ENCODE measurements around the gene TDRD7.
A peak's percentile ranks its signal among the peaks of the same experiment; 100 is the strongest.
"Not testable (repeated sequence)": the region's sequence is repeated elsewhere in the genome, so short reads cannot be mapped to it uniquely, and the experiment has no call there.

The TDRD7 gene

GRCh38 chr9:97473717-97474116 is 61.8 kb downstream of the TDRD7 start:
- DNase-seq (ENCODE audit: low read depth, low spot score) = no peak

GRCh38 chr9:97474372-97474925 is 62.6 kb downstream of the TDRD7 start:
- no peak for DNase-seq (ENCODE audit: low read depth, low spot score)

GRCh38 chr9:97475059-97475458 is 63.2 kb downstream of the TDRD7 start:
- DNase-seq (ENCODE audit: low read depth, low spot score) = no peak

GRCh38 chr9:97478301-97478981 is 66.5 kb downstream of the TDRD7 start:
- no peak for DNase-seq (ENCODE audit: low read depth, low spot score)

GRCh38 chr9:97479496-97480159 is 67.7 kb downstream of the TDRD7 start:
- DNase-seq (ENCODE audit: low read depth, low spot score) = no peak

GRCh38 chr9:97480174-97480573 is 68.3 kb downstream of the TDRD7 start:
- DNase-seq (ENCODE audit: low read depth, low spot score) = no peak

GRCh38 chr9:97480749-97481148 is 68.9 kb downstream of the TDRD7 start:
- DNase-seq (ENCODE audit: low read depth, low spot score) = no peak

GRCh38 chr9:97484134-97484533 is 72.2 kb downstream of the TDRD7 start:
- DNase-seq (ENCODE audit: low read depth, low spot score) = no peak

GRCh38 chr9:97487107-97487506 is 75.2 kb downstream of the TDRD7 start:
- DNase-seq (ENCODE audit: low read depth, low spot score) = no peak

- no peak for DNase-seq (ENCODE audit: low read depth, low spot score)
Measured at GRCh38 chr9:97487861-97488260, 76.0 kb downstream of the TDRD7 start.

- no peak for DNase-seq (ENCODE audit: low read depth, low spot score)
Measured at GRCh38 chr9:97491216-97491999, 79.5 kb downstream of the TDRD7 start.

GRCh38 chr9:97497558-97498375 is 85.9 kb downstream of the TDRD7 start:
- not testable (repeated sequence) for DNase-seq (ENCODE audit: low read depth, low spot score)

- DNase-seq (ENCODE audit: low read depth, low spot score) = not testable (repeated sequence)
Measured at GRCh38 chr9:97498846-97499245, 87.0 kb downstream of the TDRD7 start.

- no peak for DNase-seq (ENCODE audit: low read depth, low spot score)
Measured at GRCh38 chr9:97500263-97500662, 88.4 kb downstream of the TDRD7 start.

- DNase-seq (ENCODE audit: low read depth, low spot score) = no peak
Measured at GRCh38 chr9:97500765-97501176, 88.9 kb downstream of the TDRD7 start.

- peak; percentile 70 for DNase-seq (ENCODE audit: low read depth, low spot score)
Measured at GRCh38 chr9:97501177-97501971, 89.5 kb downstream of the TDRD7 start, which contains the start of gene TMOD1. TMOD1 (plus strand) TSS chr9:97501666; CDS start chr9:97524189, 22,523 bp downstream.

GRCh38 chr9:97501972-97502221 is 90.0 kb downstream of the TDRD7 start:
- no peak for DNase-seq (ENCODE audit: low read depth, low spot score)

- peak; percentile 34 for DNase-seq (ENCODE audit: low read depth, low spot score)
Measured at GRCh38 chr9:97502222-97502983, 90.5 kb downstream of the TDRD7 start.

- no peak for DNase-seq (ENCODE audit: low read depth, low spot score)
Measured at GRCh38 chr9:97502984-97503861, 91.3 kb downstream of the TDRD7 start.

All from ELF-1 (cell line).